Keratinocyte (primary cell): ENCODE measurements around the gene NBEAL2. TPM values are rescaled to one million over a fixed set of nuclear protein-coding genes. Genes with fewer than 3 reads are reported as not detected.

ENCODE experiments used
- DNase-seq: peaks from one replicate; pipeline ENCODE4 v3.0.0-alpha.2; 2011; ENCODE audit warnings: low read depth, missing footprints, low spot score
- FAIRE-seq: peaks from 2 replicates; lab custom pipeline; 2011; peaks lifted over from hg19 to GRCh38; lab: Jason Lieb, UNC
- H2AFZ ChIP-seq: 2 replicates; pipeline ENCODE4 v1.6.0; 2012; ENCODE audit warnings: low read length, control low read depth, inconsistent platforms; ENCODE audit not compliant: control insufficient read depth
- H3K27ac ChIP-seq: 2 replicates; pipeline ENCODE4 v1.5.1; 2011; ENCODE audit warnings: low read length; ENCODE audit not compliant: control insufficient read depth, insufficient read depth
- H3K27me3 ChIP-seq: 3 replicates; pipeline ENCODE4 v1.6.0; 2011; ENCODE audit warnings: low read length; ENCODE audit not compliant: control insufficient read depth, insufficient read depth; ENCODE audit errors: extremely low read depth
- H3K36me3 ChIP-seq, 2 experiments: 2 replicates in 1 of 2; 3 replicates in 1 of 2; pipeline ENCODE4 v1.5.1; 2011; ENCODE audit warnings: low read length in 2 of 2, mild to moderate bottlenecking in 1 of 2; ENCODE audit not compliant: control insufficient read depth in 2 of 2, insufficient read depth in 2 of 2; ENCODE audit errors: extremely low read depth in 1 of 2
- H3K4me1 ChIP-seq: 3 replicates; pipeline ENCODE4 v1.5.1; 2011; ENCODE audit warnings: low read length; ENCODE audit not compliant: control insufficient read depth, insufficient read depth; ENCODE audit errors: extremely low read depth
- H3K4me2 ChIP-seq: 3 replicates; pipeline ENCODE4 v1.6.0; 2011; ENCODE audit warnings: low read depth, low read length; ENCODE audit not compliant: control insufficient read depth, insufficient read depth; ENCODE audit errors: extremely low read depth
- H3K4me3 ChIP-seq, 3 experiments: fragments of 200-600 bp in 1 of 3; sonication (generic) in 1 of 3; 2 replicates in 2 of 3; 3 replicates in 1 of 3; pipeline ENCODE4 v1.5.1; 2011 to 2016; ENCODE audit warnings: low read length in 3 of 3, mild to moderate bottlenecking in 3 of 3, control low read depth in 2 of 3, inconsistent platforms in 1 of 3, low read depth in 1 of 3, mixed read lengths in 1 of 3, mixed run types in 1 of 3, moderate library complexity in 1 of 3; ENCODE audit not compliant: control insufficient read depth in 2 of 3, insufficient read depth in 2 of 3; ENCODE audit errors: extremely low read depth in 1 of 3
- H3K79me2 ChIP-seq: 2 replicates; pipeline ENCODE4 v1.6.0; 2012; ENCODE audit warnings: low read length; ENCODE audit not compliant: control insufficient read depth, insufficient read depth
- H3K9ac ChIP-seq: 3 replicates; pipeline ENCODE4 v1.6.0; 2011; ENCODE audit warnings: low read length; ENCODE audit not compliant: control insufficient read depth, insufficient read depth; ENCODE audit errors: extremely low read depth
- H3K9me1 ChIP-seq: 3 replicates; pipeline ENCODE4 v1.6.0; 2011; ENCODE audit warnings: low read length; ENCODE audit not compliant: control insufficient read depth, insufficient read depth; ENCODE audit errors: extremely low read depth
- H3K9me3 ChIP-seq: 2 replicates; pipeline ENCODE4 v1.5.1; 2012; ENCODE audit warnings: low read depth, low read length; ENCODE audit not compliant: control insufficient read depth
- H4K20me1 ChIP-seq: 3 replicates; pipeline ENCODE4 v1.6.0; 2011; ENCODE audit warnings: low read length; ENCODE audit not compliant: control insufficient read depth, insufficient read depth; ENCODE audit errors: extremely low read depth
- EZH2 ChIP-seq: IDR thresholded peaks from one replicate; pipeline ENCODE4 v1.6.1; 2012; ENCODE audit warnings: inconsistent platforms, mild to moderate bottlenecking, low read length, moderate library complexity
- dilution Hi-C: fragments of 300-500 bp; cut with MboI; formaldehyde crosslinking; loops from one replicate; pipeline ENCODE4 v1.7.0; 2020; ENCODE audit warnings: low sequenced_read_pairs; ENCODE audit not compliant: extremely low pct_ligation_motif_present
- polyA plus RNA-seq, 5 experiments: library from polyadenylated mRNA; depleted of rRNA in 3 of 5; stranded (reverse) in 3 of 5; stranded (forward) in 1 of 5; unstranded in 1 of 5; fragments of >200 nt; gene quantifications; 1 replicate in 1 of 5; 2 replicates in 3 of 5; 3 replicates in 1 of 5; pipeline versions ENCODE4 v1.2.1 to v1.2.3, GENCODE V29; 2011 to 2012; ENCODE audit warnings: missing spikeins in 2 of 5, low read depth in 1 of 5, low replicate concordance in 1 of 5
- TF ChIP-seq, protein P1 (sequence below), 3 experiments: IDR thresholded peaks in 1 of 3; conservative IDR thresholded peaks in 1 of 3; optimal IDR thresholded peaks in 1 of 3; 2 replicates in 2 of 3; 3 replicates in 1 of 3; pipeline versions ENCODE3 to v1.5.1; 2011; ENCODE audit warnings: low read length in 3 of 3, mild to moderate bottlenecking in 3 of 3, moderate library complexity in 2 of 3, control low read depth in 1 of 3, inconsistent platforms in 1 of 3; ENCODE audit not compliant: insufficient read depth in 2 of 3; ENCODE audit errors: extremely low read depth in 1 of 3

The NBEAL2 gene
- polyA plus RNA-seq, 1 donor (not counting 4 experiments of a cell fraction or from before 2014, with no cell fraction given) = 22.8 TPM

DNA sequence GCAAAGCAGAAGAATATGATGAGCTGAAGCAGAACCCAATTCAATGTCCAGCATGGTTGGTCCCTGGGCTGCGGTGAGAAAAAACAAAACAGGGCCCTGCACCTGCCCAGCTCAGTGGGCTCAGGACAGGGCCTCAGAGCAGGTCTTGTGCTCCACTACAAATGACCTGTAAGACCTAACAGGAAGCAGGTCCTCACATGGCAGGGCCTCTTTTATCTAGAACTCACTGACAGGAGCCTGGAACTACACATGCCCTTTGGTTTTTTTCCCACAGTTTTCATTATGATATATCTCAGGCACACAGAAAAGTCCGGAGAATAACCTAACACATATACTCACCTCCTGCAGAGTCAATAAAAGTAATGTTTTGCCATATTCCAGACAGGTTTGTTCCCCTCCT, 41.3 kb upstream of the NBEAL2 start:
- no peak overlapping the region for H3K27ac ChIP-seq
- no peaks in the 10 kb centered on the region for H4K20me1 ChIP-seq
- no peaks in the 10 kb centered on the region for H3K9me1 ChIP-seq
- TF ChIP-seq, protein P1, sequence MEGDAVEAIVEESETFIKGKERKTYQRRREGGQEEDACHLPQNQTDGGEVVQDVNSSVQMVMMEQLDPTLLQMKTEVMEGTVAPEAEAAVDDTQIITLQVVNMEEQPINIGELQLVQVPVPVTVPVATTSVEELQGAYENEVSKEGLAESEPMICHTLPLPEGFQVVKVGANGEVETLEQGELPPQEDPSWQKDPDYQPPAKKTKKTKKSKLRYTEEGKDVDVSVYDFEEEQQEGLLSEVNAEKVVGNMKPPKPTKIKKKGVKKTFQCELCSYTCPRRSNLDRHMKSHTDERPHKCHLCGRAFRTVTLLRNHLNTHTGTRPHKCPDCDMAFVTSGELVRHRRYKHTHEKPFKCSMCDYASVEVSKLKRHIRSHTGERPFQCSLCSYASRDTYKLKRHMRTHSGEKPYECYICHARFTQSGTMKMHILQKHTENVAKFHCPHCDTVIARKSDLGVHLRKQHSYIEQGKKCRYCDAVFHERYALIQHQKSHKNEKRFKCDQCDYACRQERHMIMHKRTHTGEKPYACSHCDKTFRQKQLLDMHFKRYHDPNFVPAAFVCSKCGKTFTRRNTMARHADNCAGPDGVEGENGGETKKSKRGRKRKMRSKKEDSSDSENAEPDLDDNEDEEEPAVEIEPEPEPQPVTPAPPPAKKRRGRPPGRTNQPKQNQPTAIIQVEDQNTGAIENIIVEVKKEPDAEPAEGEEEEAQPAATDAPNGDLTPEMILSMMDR (optimal IDR thresholded peaks at IDR 0.05 in 1 of 3, IDR thresholded peaks at IDR 0.05 in 1 of 3, conservative IDR thresholded peaks at IDR 0.05 in 1 of 3; ENCODE audit: extremely low read depth in 1 of 3, insufficient read depth in 2 of 3, low read length in 3 of 3) = no peak
- TF ChIP-seq EZH2 = no peak
- DNase-seq (no peak), FAIRE-seq (no peak)
- no peak overlapping the region for H3K4me3 ChIP-seq
- no peaks in the 10 kb centered on the region for H3K27me3 ChIP-seq
- peaks cover 47% of the 10 kb centered on the region for H3K4me1 ChIP-seq
- H2AFZ ChIP-seq = no peak overlapping the region
- dilution Hi-C loops = no loop called here
- H3K36me3 ChIP-seq = peaks cover 21 to 42% of the 10 kb centered on the region in 2 experiments
- H3K9me3 ChIP-seq = no peaks in the 10 kb centered on the region
- no peak overlapping the region for H3K9ac ChIP-seq
- no peak overlapping the region for H3K4me2 ChIP-seq
- H3K79me2 ChIP-seq = peaks cover 56% of the 10 kb centered on the region

DNA sequence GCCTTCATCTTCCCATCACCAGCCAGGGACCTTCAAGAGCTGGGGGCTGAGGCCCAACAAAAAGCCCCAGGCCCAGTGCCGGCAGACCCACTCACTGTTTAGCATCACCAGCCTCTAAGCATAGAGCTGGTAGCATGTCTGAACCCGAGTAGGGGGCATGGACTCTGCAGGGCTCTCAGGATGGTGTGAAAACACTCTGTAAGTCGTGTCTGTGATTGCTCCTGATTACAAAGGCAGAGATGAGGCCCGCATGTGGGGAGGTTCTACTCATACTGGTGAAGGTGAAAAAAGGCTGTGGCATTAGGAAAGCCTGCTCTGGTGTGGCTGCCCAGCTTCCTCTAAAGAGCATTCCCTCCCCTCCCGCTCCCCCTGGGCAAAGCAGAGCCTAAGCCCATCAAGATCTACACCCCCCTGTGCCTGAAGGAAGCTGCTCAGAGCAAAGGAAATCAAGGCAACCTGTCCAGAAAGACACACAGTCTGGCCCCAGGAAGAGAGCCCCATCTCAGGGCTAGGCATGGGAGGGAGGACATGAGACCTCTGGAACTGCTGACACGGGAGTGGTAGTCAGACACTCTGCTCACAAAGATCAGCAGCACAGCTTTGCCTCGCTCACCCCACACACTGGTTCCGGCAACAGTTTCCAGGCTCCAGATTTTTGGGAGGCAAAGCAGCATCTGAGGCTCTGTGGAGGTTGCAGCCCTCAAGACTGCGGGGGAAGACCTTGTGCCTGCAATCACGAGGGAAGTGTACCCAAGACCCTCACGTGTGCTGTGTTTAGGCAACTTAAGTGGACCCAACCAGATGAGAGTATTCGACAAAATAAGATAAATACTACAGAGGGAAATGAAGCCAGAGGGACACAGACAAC, 39.7 kb upstream of the NBEAL2 start:
- TF ChIP-seq, protein P1 (optimal IDR thresholded peaks at IDR 0.05 in 1 of 3, IDR thresholded peaks at IDR 0.05 in 1 of 3, conservative IDR thresholded peaks at IDR 0.05 in 1 of 3; ENCODE audit: extremely low read depth in 1 of 3, insufficient read depth in 2 of 3, low read length in 3 of 3) = no peak
- no peak for TF ChIP-seq EZH2
- FAIRE-seq = no peak
- H3K9me3 ChIP-seq = no peaks in the 10 kb centered on the region
- DNase-seq = no peak
- no peak overlapping the region for H2AFZ ChIP-seq
- H3K27ac ChIP-seq = no peak overlapping the region
- no peaks in the 10 kb centered on the region for H3K27me3 ChIP-seq
- H3K4me2 ChIP-seq = no peak overlapping the region
- H3K4me3 ChIP-seq = no peak overlapping the region
- H3K36me3 ChIP-seq = peaks cover 21 to 42% of the 10 kb centered on the region in 2 experiments
- dilution Hi-C loops = no loop called here
- H3K9me1 ChIP-seq = peaks cover 4% of the 10 kb centered on the region
- H3K9ac ChIP-seq = no peak overlapping the region
- peaks cover 47% of the 10 kb centered on the region for H3K4me1 ChIP-seq
- H4K20me1 ChIP-seq = peaks cover 5% of the 10 kb centered on the region
- peaks cover 59% of the 10 kb centered on the region for H3K79me2 ChIP-seq
